Activated CD4-positive, alpha-beta T cell treated with anti-CD3 and anti-CD28 coated beads, Interleukin-2, amount 50 U/mL, for 1 hour (primary cell): ENCODE data around the gene BIK.
"Not testable (repeated sequence)": the region's sequence is repeated elsewhere in the genome, so short reads cannot be mapped to it uniquely, and the experiment has no call there.

Experiments
- DNase-seq: peaks from one replicate; pipeline ENCODE4 v3.0.0-alpha.2; 2020

BIK gene

GRCh38 chr22:43110444-43110926, at the start of gene BIK:
TSS of gene BIK (plus strand) at chr22:43110750. CDS start at chr22:43124023, 13,273 bp downstream.
- peak; percentile 45 for DNase-seq

- no peak for DNase-seq
These were observed 44.4 kb upstream of the BIK start for GRCh38 chr22:43066134-43066533.

DNA sequence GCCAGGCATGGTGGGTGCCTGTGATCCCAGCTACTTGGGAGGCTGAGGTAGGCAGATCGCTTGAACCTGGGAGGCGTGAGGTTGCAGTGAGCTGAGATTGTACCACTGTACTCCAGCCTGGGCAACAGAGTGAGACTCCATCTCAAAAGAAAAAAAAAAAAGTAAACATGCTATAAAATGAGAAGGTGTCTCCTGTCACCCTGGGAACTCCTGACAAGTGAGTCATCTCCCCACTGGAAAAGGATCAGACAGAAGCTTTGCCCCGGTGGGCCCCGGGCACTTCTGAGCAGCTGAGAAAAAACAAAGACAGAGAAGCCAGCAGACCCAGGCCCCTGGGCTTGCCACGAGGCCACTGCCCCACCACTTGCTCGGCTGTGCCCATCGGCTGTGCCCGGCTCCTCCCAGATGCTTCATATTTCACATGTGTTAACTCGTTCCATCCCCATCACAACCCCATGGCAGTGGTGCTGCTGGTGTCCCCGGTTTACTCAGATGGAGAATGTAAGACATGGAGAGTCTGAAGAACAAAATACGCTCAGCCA, 43.6 kb upstream of the BIK start:
- DNase-seq, result no peak

GRCh38 chr22:43077121-43077877, 33.3 kb upstream of the BIK start:
- no peak for DNase-seq

GRCh38 chr22:43078522-43078921, 32.0 kb upstream of the BIK start:
- DNase-seq, result no peak

- DNase-seq, result no peak
These were observed 30.8 kb upstream of the BIK start for GRCh38 chr22:43079742-43080141.

- DNase-seq, result no peak
These were observed 29.9 kb upstream of the BIK start for GRCh38 chr22:43080616-43081015.

DNA sequence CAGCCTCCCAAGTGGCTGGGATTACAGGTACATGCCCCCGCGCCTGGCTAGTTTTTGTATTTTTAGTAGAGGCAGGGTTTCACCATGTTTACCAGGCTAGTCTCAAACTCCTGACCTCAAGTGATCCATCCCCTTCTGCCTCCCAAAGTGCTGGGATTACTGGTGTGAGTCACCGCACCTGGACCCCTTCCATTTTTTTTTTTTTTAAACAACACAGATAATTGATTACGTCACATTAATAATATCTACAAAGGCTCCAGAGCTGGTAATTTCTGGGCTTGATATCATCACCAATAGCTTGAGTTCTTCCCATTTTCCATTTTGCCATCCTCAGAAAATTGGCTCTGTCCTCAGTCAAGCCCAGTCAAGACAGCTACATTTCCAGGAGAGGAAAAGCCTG, 28.6 kb upstream of the BIK start:
- DNase-seq, result no peak

GRCh38 chr22:43085658-43086606, 24.6 kb upstream of the BIK start:
- no peak for DNase-seq

- no peak for DNase-seq
These were observed 21.9 kb upstream of the BIK start for GRCh38 chr22:43088627-43088983.

- peak; percentile 86 for DNase-seq
These were observed 21.4 kb upstream of the BIK start, which contains the start of gene TTLL1 for GRCh38 chr22:43088984-43089717. TSS of gene TTLL1 (minus strand) at chr22:43089391. CDS start at chr22:43075586, 13,805 bp downstream.

- DNase-seq, result peak; percentile 15
These were observed 20.3 kb upstream of the BIK start for GRCh38 chr22:43090130-43090789.

GRCh38 chr22:43092085-43092484, 18.5 kb upstream of the BIK start:
- no peak for DNase-seq

GRCh38 chr22:43094085-43094484, 16.5 kb upstream of the BIK start:
- DNase-seq, result no peak

- DNase-seq, result no peak
These were observed 16.0 kb upstream of the BIK start for GRCh38 chr22:43094551-43094950.

DNA sequence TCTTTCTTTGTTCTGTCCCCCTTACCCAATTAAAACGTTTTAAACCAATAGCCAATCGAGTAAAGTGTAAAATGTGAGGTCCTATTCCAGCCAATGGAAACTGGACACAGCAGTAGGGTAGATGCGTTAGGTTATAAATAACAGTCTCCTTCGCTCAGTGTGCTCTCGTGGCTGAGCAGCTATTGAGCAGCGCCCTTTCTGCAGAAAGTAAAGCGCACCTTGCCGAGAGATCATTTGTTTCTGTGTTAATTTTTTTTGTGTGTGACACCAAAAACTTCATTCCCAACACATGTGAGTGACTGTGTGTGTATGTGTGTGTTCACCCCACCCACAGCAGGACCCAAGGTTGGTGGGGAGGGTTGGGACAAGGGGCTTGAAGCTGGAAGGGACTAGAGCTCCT, 14.1 kb upstream of the BIK start:
- no peak for DNase-seq

GRCh38 chr22:43098356-43098755, 12.2 kb upstream of the BIK start:
- no peak for DNase-seq

- no peak for DNase-seq
These were observed 11.5 kb upstream of the BIK start for GRCh38 chr22:43099095-43099494.

DNA sequence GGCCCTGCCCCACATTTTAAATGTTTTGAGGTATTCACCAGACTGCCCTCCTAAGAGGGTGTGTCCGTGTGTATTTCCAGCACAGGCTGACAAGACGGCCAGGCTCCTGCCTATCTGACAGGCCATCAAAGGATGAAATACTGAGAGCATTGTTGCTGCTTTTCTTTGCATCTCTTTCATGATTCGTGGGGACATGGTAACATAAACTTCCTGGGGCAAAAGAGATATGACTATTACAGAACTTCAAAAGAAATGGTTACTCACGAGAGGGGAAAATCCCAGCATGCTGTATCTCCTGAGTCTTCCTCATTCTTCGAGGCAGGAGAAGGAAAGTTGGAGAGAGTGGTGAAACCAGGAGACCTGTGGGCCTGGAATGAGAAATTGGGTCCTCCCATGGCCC, 10.3 kb upstream of the BIK start:
- DNase-seq, result no peak

- no peak for DNase-seq
These were observed 9.2 kb upstream of the BIK start for GRCh38 chr22:43101306-43101705.

- peak; percentile 15 for DNase-seq
These were observed 6.4 kb upstream of the BIK start for GRCh38 chr22:43104056-43104625.

DNA sequence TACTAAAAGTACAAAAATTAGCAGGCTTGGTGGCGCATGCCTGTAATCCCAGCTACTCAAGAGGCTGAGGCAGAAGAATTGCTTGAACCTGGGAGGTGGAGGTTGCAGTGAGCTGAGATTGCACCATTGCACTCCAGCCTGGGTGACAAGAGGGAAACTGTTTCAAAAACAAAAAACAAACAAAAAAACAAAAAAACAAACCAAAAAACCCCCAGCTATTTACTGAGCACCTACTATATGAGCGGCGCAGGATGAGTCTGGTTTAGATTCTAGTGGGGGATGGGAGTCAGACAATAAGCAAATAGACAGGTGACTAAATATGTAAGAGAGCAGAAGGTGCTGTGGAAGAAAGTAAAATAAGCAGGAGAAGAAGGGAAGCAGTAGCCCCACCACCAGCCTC, 5.6 kb upstream of the BIK start:
- DNase-seq, result not testable (repeated sequence)
